Measurements from ENCODE around the gene GPR25. TPM values are rescaled to one million over a fixed set of nuclear protein-coding genes. Genes with fewer than 3 reads are reported as not detected.

The GPR25 gene
- total RNA-seq, 1 donor from 2014 or later = not detected

DNA sequence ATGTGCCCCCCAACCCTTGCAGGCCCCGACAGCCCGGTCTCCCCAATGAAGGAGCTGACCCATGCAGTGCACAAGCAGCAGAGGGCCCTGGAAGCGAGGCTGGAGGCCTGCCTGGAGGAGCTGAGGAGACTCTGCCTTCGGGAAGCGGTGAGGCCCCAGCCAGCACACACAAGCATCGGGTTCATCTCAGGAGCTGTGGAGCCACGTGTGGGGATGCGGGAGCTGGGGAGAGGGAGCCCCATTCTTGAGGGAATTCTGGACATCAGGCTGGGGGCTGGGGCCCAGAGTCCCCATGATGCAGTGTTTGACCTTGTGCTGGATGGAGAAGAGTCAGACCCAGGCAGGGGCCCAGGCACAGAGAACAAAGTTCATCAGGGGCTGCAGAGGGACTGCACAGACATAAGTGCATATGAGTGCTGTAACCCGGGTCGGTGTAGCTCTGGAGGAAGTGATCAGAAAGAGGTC, 26.7 kb downstream of the GPR25 start:
- H3K9me3 ChIP-seq (ENCODE audit: control insufficient read depth in 3 of 3, low read length in 3 of 3) = no peaks in the 10 kb centered on the region
- H3K4me3 ChIP-seq (ENCODE audit: low read length in 3 of 3) = no peak overlapping the region
- no peaks in the 10 kb centered on the region for H3K36me3 ChIP-seq (ENCODE audit: control insufficient read depth in 3 of 3, insufficient read depth in 3 of 3, low read length in 3 of 3)
- H3K9ac ChIP-seq (ENCODE audit: low read depth in 1 of 3, low read length in 3 of 3) = no peak overlapping the region
- H3K27me3 ChIP-seq (ENCODE audit: control insufficient read depth in 3 of 3, insufficient read depth in 3 of 3, low read length in 3 of 3) = peaks cover 0 to 4% (median 0%) of the 10 kb centered on the region in 3 donors
- H3K4me1 ChIP-seq (ENCODE audit: control insufficient read depth in 3 of 3, insufficient read depth in 3 of 3, low read length in 3 of 3) = no peaks in the 10 kb centered on the region
- no peak overlapping the region for H3K27ac ChIP-seq (ENCODE audit: low read depth, low read length)

DNA sequence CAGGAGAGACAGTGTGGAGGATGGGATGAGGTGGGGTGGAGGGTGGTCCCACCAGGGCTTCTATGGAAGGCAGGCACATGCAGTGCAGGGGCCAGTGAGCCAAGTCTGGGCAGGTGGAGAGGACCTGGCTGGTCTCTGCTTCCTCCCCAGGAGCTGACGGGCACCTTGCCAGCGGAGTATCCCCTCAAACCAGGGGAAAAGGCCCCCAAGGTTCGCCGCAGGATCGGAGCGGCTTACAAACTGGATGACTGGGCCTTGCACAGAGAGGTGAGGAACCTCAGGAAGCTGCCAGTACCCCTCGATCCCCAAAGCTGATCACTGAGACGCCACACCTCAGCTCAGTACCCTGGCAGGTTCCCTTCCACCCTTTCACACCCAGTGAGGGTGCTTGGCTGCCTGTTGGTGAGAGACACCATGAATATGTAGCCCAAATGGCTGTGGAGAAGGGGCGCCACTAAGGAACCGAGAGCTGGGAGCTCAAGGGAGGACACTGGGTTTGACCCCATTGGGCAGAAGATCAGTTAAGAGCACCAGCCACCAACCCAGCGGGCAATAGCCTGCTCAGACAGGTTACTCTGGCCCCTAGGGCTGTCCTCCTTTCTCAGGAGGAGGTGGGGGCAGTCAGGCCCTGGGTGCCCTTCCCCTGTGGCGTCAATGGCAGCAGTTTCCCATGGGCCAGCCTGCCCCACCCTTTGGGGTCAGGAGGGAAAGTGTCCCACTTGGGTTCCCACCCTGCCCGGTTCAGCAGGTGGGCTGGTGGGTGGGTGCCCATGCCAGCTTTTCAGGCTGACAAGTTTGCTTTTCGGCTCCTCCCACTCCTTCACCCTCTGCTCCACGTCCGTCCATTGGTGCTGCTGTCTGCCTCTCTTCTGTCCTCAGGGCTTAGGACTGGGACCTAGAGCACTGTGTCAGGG, 27.4 kb downstream of the GPR25 start:
- no peak overlapping the region for H3K27ac ChIP-seq (ENCODE audit: low read depth, low read length)
- H3K36me3 ChIP-seq (ENCODE audit: control insufficient read depth in 3 of 3, insufficient read depth in 3 of 3, low read length in 3 of 3) = no peaks in the 10 kb centered on the region
- H3K9ac ChIP-seq (ENCODE audit: low read depth in 1 of 3, low read length in 3 of 3) = no peak overlapping the region
- H3K4me1 ChIP-seq (ENCODE audit: control insufficient read depth in 3 of 3, insufficient read depth in 3 of 3, low read length in 3 of 3) = no peaks in the 10 kb centered on the region
- peaks cover 0 to 4% (median 0%) of the 10 kb centered on the region in 3 donors for H3K27me3 ChIP-seq (ENCODE audit: control insufficient read depth in 3 of 3, insufficient read depth in 3 of 3, low read length in 3 of 3)
- no peak overlapping the region for H3K4me3 ChIP-seq (ENCODE audit: low read length in 3 of 3)
- no peaks in the 10 kb centered on the region for H3K9me3 ChIP-seq (ENCODE audit: control insufficient read depth in 3 of 3, low read length in 3 of 3)

DNA sequence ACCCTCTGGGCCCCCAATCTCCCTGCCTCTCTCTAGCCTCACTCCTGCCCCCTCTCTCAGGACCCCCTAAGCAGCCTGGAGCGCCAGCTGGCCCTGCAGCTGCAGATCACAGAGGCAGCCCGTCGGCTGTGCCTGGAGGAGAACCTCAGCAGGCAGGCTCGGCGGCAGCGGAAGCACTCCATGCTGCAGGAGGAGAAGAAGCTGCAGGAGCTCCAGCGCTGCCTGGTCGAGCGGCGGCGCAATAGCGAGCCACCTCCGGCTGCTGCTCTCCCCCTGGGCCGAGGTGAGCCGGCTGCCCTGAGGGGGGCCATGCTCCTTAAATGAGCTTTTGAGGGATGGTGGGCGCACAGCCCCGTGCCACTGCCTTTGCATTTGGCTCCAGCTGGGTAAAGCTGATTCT, 28.1 kb downstream of the GPR25 start:
- H3K36me3 ChIP-seq (ENCODE audit: control insufficient read depth in 3 of 3, insufficient read depth in 3 of 3, low read length in 3 of 3) = no peaks in the 10 kb centered on the region
- no peaks in the 10 kb centered on the region for H3K9me3 ChIP-seq (ENCODE audit: control insufficient read depth in 3 of 3, low read length in 3 of 3)
- H3K4me1 ChIP-seq (ENCODE audit: control insufficient read depth in 3 of 3, insufficient read depth in 3 of 3, low read length in 3 of 3) = no peaks in the 10 kb centered on the region
- peaks cover 0 to 4% (median 0%) of the 10 kb centered on the region in 3 donors for H3K27me3 ChIP-seq (ENCODE audit: control insufficient read depth in 3 of 3, insufficient read depth in 3 of 3, low read length in 3 of 3)
- no peak overlapping the region for H3K4me3 ChIP-seq (ENCODE audit: low read length in 3 of 3)
- H3K27ac ChIP-seq (ENCODE audit: low read depth, low read length) = no peak overlapping the region
- H3K9ac ChIP-seq (ENCODE audit: low read depth in 1 of 3, low read length in 3 of 3) = no peak overlapping the region

DNA sequence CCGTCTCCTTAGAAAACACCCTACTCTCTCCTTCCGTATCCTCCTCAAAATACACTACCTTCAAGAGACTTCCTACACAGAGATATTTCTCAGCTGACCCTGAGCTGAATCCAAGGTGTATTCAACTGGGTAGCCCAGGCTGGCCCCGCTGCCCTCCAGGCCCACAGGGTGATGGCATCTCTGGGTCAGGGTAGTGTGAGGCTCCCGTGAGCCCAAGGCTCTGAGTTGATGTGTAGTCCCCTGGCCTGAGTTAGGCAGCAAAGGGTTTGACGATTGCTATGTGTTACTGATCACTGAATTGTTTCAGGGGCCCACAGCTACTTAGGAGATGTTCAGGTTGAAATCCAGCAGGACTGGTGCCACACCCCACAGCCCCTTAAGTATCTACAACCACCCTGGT, 28.6 kb downstream of the GPR25 start:
- peaks cover 0 to 4% (median 0%) of the 10 kb centered on the region in 3 donors for H3K27me3 ChIP-seq (ENCODE audit: control insufficient read depth in 3 of 3, insufficient read depth in 3 of 3, low read length in 3 of 3)
- no peaks in the 10 kb centered on the region for H3K4me1 ChIP-seq (ENCODE audit: control insufficient read depth in 3 of 3, insufficient read depth in 3 of 3, low read length in 3 of 3)
- H3K36me3 ChIP-seq (ENCODE audit: control insufficient read depth in 3 of 3, insufficient read depth in 3 of 3, low read length in 3 of 3) = no peaks in the 10 kb centered on the region
- H3K27ac ChIP-seq (ENCODE audit: low read depth, low read length) = no peak overlapping the region
- H3K9ac ChIP-seq (ENCODE audit: low read depth in 1 of 3, low read length in 3 of 3) = no peak overlapping the region
- no peak overlapping the region for H3K4me3 ChIP-seq (ENCODE audit: low read length in 3 of 3)
- no peaks in the 10 kb centered on the region for H3K9me3 ChIP-seq (ENCODE audit: control insufficient read depth in 3 of 3, low read length in 3 of 3)

DNA sequence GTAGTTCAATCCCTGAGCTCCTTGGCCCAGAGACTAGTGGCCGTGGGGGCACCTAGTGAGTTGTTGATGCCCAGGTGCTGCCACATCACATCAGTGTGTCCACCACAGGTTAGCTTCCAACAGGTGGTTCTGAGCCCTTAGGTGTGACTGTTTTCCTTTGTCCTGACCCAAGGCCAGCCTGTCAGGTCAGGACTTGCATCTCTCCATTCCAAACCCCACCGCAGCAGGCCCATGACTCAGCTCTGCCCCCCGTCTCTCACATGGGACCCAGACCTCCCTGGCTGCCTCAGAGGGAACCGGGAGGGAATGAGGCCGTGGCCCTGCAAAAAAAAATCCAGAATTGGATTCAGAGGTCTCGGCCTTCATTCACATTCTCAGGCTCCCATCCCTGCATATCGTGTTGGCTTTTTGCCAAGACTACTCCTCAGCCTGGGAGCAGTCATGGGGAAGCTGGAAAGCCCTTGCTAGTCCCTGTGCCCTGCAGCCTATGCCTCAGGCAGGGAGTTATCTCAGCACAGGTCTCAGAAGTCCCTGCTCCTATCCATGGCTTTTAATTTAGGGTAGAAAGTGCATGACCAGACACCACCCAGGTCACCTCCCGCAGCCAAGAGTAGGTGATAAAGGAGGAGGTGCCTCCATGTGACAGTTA, 29.1 kb downstream of the GPR25 start:
- Histone ChIP-seq H3K27me3 (ENCODE audit: control insufficient read depth in 3 of 3, insufficient read depth in 3 of 3, low read length in 3 of 3) (peaks cover 0 to 4% (median 0%) of the 10 kb centered on the region in 3 donors), H3K4me1 (ENCODE audit: control insufficient read depth in 3 of 3, insufficient read depth in 3 of 3, low read length in 3 of 3) (no peaks in the 10 kb centered on the region), H3K9me3 (ENCODE audit: control insufficient read depth in 3 of 3, low read length in 3 of 3) (no peaks in the 10 kb centered on the region), H3K27ac (ENCODE audit: low read depth, low read length) (no peak overlapping the region), H3K36me3 (ENCODE audit: control insufficient read depth in 3 of 3, insufficient read depth in 3 of 3, low read length in 3 of 3) (no peaks in the 10 kb centered on the region), H3K9ac (ENCODE audit: low read depth in 1 of 3, low read length in 3 of 3) (no peak overlapping the region), H3K4me3 (ENCODE audit: low read length in 3 of 3) (no peak overlapping the region)

DNA sequence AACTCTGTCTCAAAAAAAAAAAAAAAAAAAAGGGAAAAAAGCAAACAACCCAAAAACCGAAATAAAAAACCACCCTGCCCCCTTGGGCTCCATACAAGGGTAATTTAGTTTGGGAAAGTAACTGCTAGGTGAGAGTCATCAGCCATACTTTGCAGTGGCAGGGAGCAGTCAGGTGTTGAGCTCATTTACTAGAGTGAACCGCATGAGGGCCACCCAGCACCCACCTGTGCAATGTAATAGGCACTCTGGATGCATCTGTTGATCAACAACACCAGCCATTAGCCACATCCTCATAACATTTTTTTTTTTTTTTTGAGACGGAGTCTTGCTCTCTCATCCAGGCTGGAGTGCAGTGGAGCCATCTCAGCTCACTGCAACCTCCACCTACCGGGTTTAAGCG, 31.0 kb downstream of the GPR25 start:
- Histone ChIP-seq H3K9ac (ENCODE audit: low read depth in 1 of 3, low read length in 3 of 3) (no peak overlapping the region), H3K36me3 (ENCODE audit: control insufficient read depth in 3 of 3, insufficient read depth in 3 of 3, low read length in 3 of 3) (no peaks in the 10 kb centered on the region), H3K27me3 (ENCODE audit: control insufficient read depth in 3 of 3, insufficient read depth in 3 of 3, low read length in 3 of 3) (peaks cover 0 to 4% (median 0%) of the 10 kb centered on the region in 3 donors), H3K4me3 (ENCODE audit: low read length in 3 of 3) (no peak overlapping the region), H3K27ac (ENCODE audit: low read depth, low read length) (no peak overlapping the region), H3K9me3 (ENCODE audit: control insufficient read depth in 3 of 3, low read length in 3 of 3) (no peaks in the 10 kb centered on the region), H3K4me1 (ENCODE audit: control insufficient read depth in 3 of 3, insufficient read depth in 3 of 3, low read length in 3 of 3) (no peaks in the 10 kb centered on the region)

DNA sequence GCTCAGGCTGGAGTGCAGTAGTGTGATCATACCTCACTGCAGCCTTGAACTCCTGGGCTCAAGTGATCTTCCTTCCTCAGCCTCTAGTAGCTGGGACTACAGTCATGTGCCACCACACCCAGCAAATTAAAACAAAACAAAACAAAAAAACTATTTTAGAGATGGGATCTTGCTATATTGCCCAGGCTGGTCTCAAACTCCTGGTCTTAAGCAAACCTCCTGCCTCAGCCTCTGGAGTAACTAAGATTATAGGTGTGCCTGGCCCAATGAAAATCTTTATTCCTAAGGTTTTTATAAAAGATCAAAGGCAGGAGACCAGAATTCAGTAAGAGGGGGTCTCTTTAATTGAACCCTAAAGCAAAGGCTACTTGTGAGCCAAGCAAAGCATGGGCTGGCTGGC, 32.0 kb downstream of the GPR25 start:
- no peaks in the 10 kb centered on the region for H3K4me1 ChIP-seq (ENCODE audit: control insufficient read depth in 3 of 3, insufficient read depth in 3 of 3, low read length in 3 of 3)
- no peaks in the 10 kb centered on the region for H3K36me3 ChIP-seq (ENCODE audit: control insufficient read depth in 3 of 3, insufficient read depth in 3 of 3, low read length in 3 of 3)
- H3K4me3 ChIP-seq (ENCODE audit: low read length in 3 of 3) = no peak overlapping the region
- H3K9me3 ChIP-seq (ENCODE audit: control insufficient read depth in 3 of 3, low read length in 3 of 3) = no peaks in the 10 kb centered on the region
- no peak overlapping the region for H3K9ac ChIP-seq (ENCODE audit: low read depth in 1 of 3, low read length in 3 of 3)
- H3K27ac ChIP-seq (ENCODE audit: low read depth, low read length) = no peak overlapping the region
- H3K27me3 ChIP-seq (ENCODE audit: control insufficient read depth in 3 of 3, insufficient read depth in 3 of 3, low read length in 3 of 3) = peaks cover 0 to 4% (median 0%) of the 10 kb centered on the region in 3 donors

DNA sequence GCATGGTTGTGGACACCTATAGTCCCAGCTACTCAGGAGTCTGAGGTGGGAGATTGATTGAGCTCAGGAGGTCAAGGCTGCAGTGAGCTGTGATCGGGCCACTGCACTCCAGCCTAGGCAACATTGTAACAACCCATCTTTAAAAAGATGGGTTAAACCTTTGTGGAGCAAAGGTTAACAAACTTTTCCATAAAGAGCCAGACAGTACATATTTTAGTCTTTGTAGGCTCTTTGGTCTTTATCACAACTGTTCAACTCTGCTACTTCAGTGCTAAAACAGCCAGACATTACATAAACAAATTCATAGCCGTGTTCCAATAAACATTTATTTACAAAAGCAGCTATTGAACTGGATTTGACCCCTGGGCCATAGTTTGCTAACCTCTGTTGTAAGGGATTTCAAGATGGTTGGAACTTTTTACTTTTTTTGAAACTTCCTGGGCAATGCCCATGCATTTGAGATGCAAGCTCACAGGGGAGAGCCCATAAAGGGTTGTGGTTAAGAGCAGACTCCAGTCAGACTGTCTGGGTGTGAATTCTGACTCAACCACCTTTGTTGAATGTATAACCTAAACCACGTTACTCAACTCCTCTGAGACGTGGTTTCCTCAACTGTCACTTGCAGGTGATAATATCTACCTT, 32.8 kb downstream of the GPR25 start:
- no peaks in the 10 kb centered on the region for H3K36me3 ChIP-seq (ENCODE audit: control insufficient read depth in 3 of 3, insufficient read depth in 3 of 3, low read length in 3 of 3)
- no peak overlapping the region for H3K9ac ChIP-seq (ENCODE audit: low read depth in 1 of 3, low read length in 3 of 3)
- no peak overlapping the region for H3K27ac ChIP-seq (ENCODE audit: low read depth, low read length)
- H3K9me3 ChIP-seq (ENCODE audit: control insufficient read depth in 3 of 3, low read length in 3 of 3) = no peaks in the 10 kb centered on the region
- H3K27me3 ChIP-seq (ENCODE audit: control insufficient read depth in 3 of 3, insufficient read depth in 3 of 3, low read length in 3 of 3) = peaks cover 0 to 1% (median 0%) of the 10 kb centered on the region in 3 donors
- H3K4me1 ChIP-seq (ENCODE audit: control insufficient read depth in 3 of 3, insufficient read depth in 3 of 3, low read length in 3 of 3) = no peaks in the 10 kb centered on the region
- H3K4me3 ChIP-seq (ENCODE audit: low read length in 3 of 3) = no peak overlapping the region

DNA sequence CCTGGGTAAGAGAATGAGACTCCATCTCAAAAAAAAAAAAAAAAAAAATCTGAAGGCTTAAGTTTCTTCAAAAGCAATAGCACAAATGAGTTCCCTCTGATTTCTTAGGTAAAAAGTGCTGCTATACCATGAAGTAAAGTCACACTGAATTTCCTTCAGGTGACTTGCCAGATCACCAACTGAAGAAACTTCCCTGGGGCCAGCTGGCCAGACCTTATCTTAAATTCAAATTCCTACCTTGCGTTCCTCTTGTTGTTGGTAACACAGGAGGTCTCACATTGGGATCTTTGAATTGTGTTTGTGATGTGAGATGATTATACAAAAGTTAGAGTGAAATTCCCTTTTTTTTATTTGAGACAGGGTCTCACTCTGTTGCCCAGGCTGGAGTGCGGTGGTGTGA, 33.7 kb downstream of the GPR25 start:
- Histone ChIP-seq H3K4me1 (ENCODE audit: control insufficient read depth in 3 of 3, insufficient read depth in 3 of 3, low read length in 3 of 3) (no peaks in the 10 kb centered on the region), H3K4me3 (ENCODE audit: low read length in 3 of 3) (no peak overlapping the region), H3K27ac (ENCODE audit: low read depth, low read length) (no peak overlapping the region), H3K36me3 (ENCODE audit: control insufficient read depth in 3 of 3, insufficient read depth in 3 of 3, low read length in 3 of 3) (no peaks in the 10 kb centered on the region), H3K27me3 (ENCODE audit: control insufficient read depth in 3 of 3, insufficient read depth in 3 of 3, low read length in 3 of 3) (no peaks in the 10 kb centered on the region), H3K9me3 (ENCODE audit: control insufficient read depth in 3 of 3, low read length in 3 of 3) (no peaks in the 10 kb centered on the region), H3K9ac (ENCODE audit: low read depth in 1 of 3, low read length in 3 of 3) (no peak overlapping the region)
